Prostate gland (tissue), 2 donors: ENCODE measurements around the gene OR51G2.

ENCODE experiments used
- CTCF ChIP-seq, 4 experiments: fragments of 200-600 bp in 2 of 4; fragments of 450-650 bp in 2 of 4; sonication (generic) in 2 of 4; IDR thresholded peaks; 1 replicate in 3 of 4; 2 replicates in 1 of 4; pipeline ENCODE4 v1.5.1; 2016 to 2019; ENCODE audit warnings: antibody characterized with exemption in 4 of 4, mild to moderate bottlenecking in 2 of 4, moderate library complexity in 2 of 4
- POLR2A ChIP-seq: fragments of 450-650 bp; IDR thresholded peaks from one replicate; pipeline ENCODE4 v1.6.1; 2016; ENCODE audit warnings: antibody characterized with exemption, mild to moderate bottlenecking
- POLR2AphosphoS5 ChIP-seq: sonication (generic); formaldehyde crosslinking; IDR thresholded peaks from one replicate; pipeline ENCODE4 v1.6.1; 2017; ENCODE audit warnings: antibody characterized with exemption

- TF ChIP-seq CTCF (IDR thresholded peaks at IDR 0.05) (no peak), POLR2A (no peak), POLR2AphosphoS5 (no peak)
Measured at GRCh38 chr11:4960877-4961276, 41.7 kb upstream of the OR51G2 start.
